SK-N-SH (cell line): ENCODE data around the gene CLCN6. TPM values are rescaled to one million over a fixed set of nuclear protein-coding genes. Genes with fewer than 3 reads are reported as not detected.

Experiments used
- CTCF ChIA-PET: fragments of 300-600, 350-600 bp; formaldehyde crosslinking; extraction: SDS; loops from one replicate; lab custom pipeline; 2021; lab: Yijun Ruan, JAX
- POLR2A ChIA-PET: fragments of 350-600 bp; sonication (Branson Sonifier 250); formaldehyde crosslinking; extraction: SDS; loops from one replicate; lab custom pipeline; 2020; ENCODE audit warnings: antibody characterized with exemption, inconsistent platforms; lab: Yijun Ruan, JAX
- DNase-seq: peaks from one replicate; pipeline ENCODE4 v3.0.0; 2012
- H2AFZ ChIP-seq: fragments of 200-600 bp; sonication (generic); 2 replicates; pipeline ENCODE4 v1.8.1; 2016; ENCODE audit warnings: antibody characterized with exemption, mild to moderate bottlenecking, low read depth
- H3F3A ChIP-seq: fragments of 200-600 bp; sonication (generic); replicated peaks from 2 replicates; pipeline ENCODE3; 2016; ENCODE audit warnings: antibody characterized with exemption, mild to moderate bottlenecking; ENCODE audit not compliant: insufficient read depth
- H3K27ac ChIP-seq, 2 experiments: fragments of 200-500 bp in 1 of 2; fragments of 200-600 bp in 1 of 2; sonication (Bioruptor generic) in 1 of 2; sonication (generic), shearing (Covaris generic) in 1 of 2; 2 replicates each; pipeline versions ENCODE4 v1.5.1 to v1.6.1; 2014 to 2016; ENCODE audit warnings: low read depth in 2 of 2, inconsistent platforms in 1 of 2, low read length in 1 of 2, mild to moderate bottlenecking in 1 of 2, mixed read lengths in 1 of 2
- H3K27me3 ChIP-seq: fragments of 200-600 bp; sonication (generic), shearing (Covaris generic); 2 replicates; pipeline ENCODE4 v1.6.1; 2016; ENCODE audit warnings: mixed run types; ENCODE audit not compliant: insufficient read depth
- H3K36me3 ChIP-seq, 2 experiments: fragments of 200-500 bp in 1 of 2; fragments of 200-600 bp in 1 of 2; sonication (Bioruptor generic) in 1 of 2; sonication (generic) in 1 of 2; replicated peaks in 1 of 2; 2 replicates each; pipeline versions ENCODE3 to v1.5.1; 2014 to 2016; ENCODE audit warnings: low read length in 1 of 2, mild to moderate bottlenecking in 1 of 2; ENCODE audit not compliant: insufficient read depth in 2 of 2, control insufficient read depth in 1 of 2
- H3K4me1 ChIP-seq, 2 experiments: fragments of 200-500 bp in 1 of 2; fragments of 200-600 bp in 1 of 2; sonication (Bioruptor generic) in 1 of 2; sonication (generic), shearing (Covaris generic) in 1 of 2; 2 replicates each; pipeline versions ENCODE4 v1.5.1 to v1.6.1; 2014 to 2016; ENCODE audit warnings: low read depth in 1 of 2, low read length in 1 of 2, mixed run types in 1 of 2; ENCODE audit not compliant: insufficient read depth in 2 of 2, control insufficient read depth in 1 of 2
- H3K4me2 ChIP-seq: fragments of 200-600 bp; sonication (generic), shearing (Covaris generic); 2 replicates; pipeline ENCODE4 v1.6.1; 2017; ENCODE audit warnings: mixed run types
- H3K4me3 ChIP-seq, 2 experiments: fragments of 200-500 bp in 1 of 2; fragments of 200-600 bp in 1 of 2; sonication (Bioruptor generic) in 1 of 2; sonication (generic), shearing (Covaris generic) in 1 of 2; 2 replicates each; pipeline versions ENCODE4 v1.5.1 to v1.8.1; 2014 to 2016; ENCODE audit warnings: low read depth in 2 of 2, inconsistent platforms in 1 of 2, low read length in 1 of 2, mild to moderate bottlenecking in 1 of 2, mixed read lengths in 1 of 2, moderate library complexity in 1 of 2
- H3K79me2 ChIP-seq: fragments of 200-600 bp; sonication (generic); 2 replicates; pipeline ENCODE4 v1.8.1; 2017; ENCODE audit warnings: mild to moderate bottlenecking; ENCODE audit not compliant: insufficient read depth
- H3K9ac ChIP-seq: fragments of 200-600 bp; sonication (generic); 2 replicates; pipeline ENCODE4 v1.6.1; 2017; ENCODE audit warnings: mixed run types
- H3K9me2 ChIP-seq: fragments of 200-600 bp; sonication (generic); 2 replicates; pipeline ENCODE4 v1.6.1; 2017; ENCODE audit warnings: mixed run types
- H3K9me3 ChIP-seq: fragments of 200-600 bp; sonication (generic); 2 replicates; pipeline ENCODE4 v1.6.1; 2017; ENCODE audit warnings: mixed run types, mild to moderate bottlenecking, moderate library complexity
- H4K20me1 ChIP-seq: fragments of 200-600 bp; sonication (generic); 2 replicates; pipeline ENCODE4 v1.6.1; 2017; ENCODE audit warnings: mild to moderate bottlenecking, mixed run types; ENCODE audit not compliant: insufficient read depth
- EP300 ChIP-seq, 2 experiments: IDR thresholded peaks; 2 replicates each; pipeline versions ENCODE4 v1.4.0 to v1.6.1; 2012; ENCODE audit warnings: borderline replicate concordance in 1 of 2, low read depth in 1 of 2, low read length in 1 of 2
- EZH2phosphoT487 ChIP-seq: fragments of 200-600 bp; sonication (generic); IDR thresholded peaks from 2 replicates; pipeline ENCODE4 v1.6.1; 2017; ENCODE audit warnings: low read depth, mixed run types, mild to moderate bottlenecking, antibody characterized with exemption, moderate library complexity, borderline replicate concordance
- IRF3 ChIP-seq: fragments of 150-350 bp; IDR thresholded peaks from 2 replicates; pipeline ENCODE4 v1.6.1; 2016; ENCODE audit warnings: mild to moderate bottlenecking, low read depth, low read length
- MXI1 ChIP-seq: IDR thresholded peaks from 2 replicates; pipeline ENCODE4 v1.6.1; 2012; ENCODE audit warnings: mild to moderate bottlenecking, low read depth, low read length, improper control_type of control experiment
- NFIC ChIP-seq: IDR thresholded peaks from 2 replicates; pipeline ENCODE4 v1.4.0; 2012; ENCODE audit warnings: borderline replicate concordance
- POLR2AphosphoS5 ChIP-seq: IDR thresholded peaks from 2 replicates; pipeline ENCODE4 v1.6.1; 2012; ENCODE audit warnings: low read depth, low read length
- RCOR1 ChIP-seq: fragments of 150-350 bp; IDR thresholded peaks from 2 replicates; pipeline ENCODE4 v1.6.1; 2017; ENCODE audit warnings: antibody characterized with exemption, low read length
- REST ChIP-seq: IDR thresholded peaks from 2 replicates; pipeline ENCODE4 v1.6.1; 2012; ENCODE audit warnings: mild to moderate bottlenecking, low read depth, low read length, moderate library complexity
- SIN3A ChIP-seq: IDR thresholded peaks from 2 replicates; pipeline ENCODE4 v1.6.1; 2012; ENCODE audit warnings: low read depth, mild to moderate bottlenecking, low read length, moderate library complexity, borderline replicate concordance
- SMC3 ChIP-seq: IDR thresholded peaks from 2 replicates; pipeline ENCODE4 v1.6.1; 2012; ENCODE audit warnings: low read depth, low read length, improper control_type of control experiment
- TCF12 ChIP-seq: IDR thresholded peaks from 2 replicates; pipeline ENCODE4 v1.4.0; 2012
- TEAD4 ChIP-seq: IDR thresholded peaks from 2 replicates; pipeline ENCODE4 v1.4.0; 2012; ENCODE audit warnings: mild to moderate bottlenecking, borderline replicate concordance; ENCODE audit not compliant: insufficient read depth
- USF1 ChIP-seq: IDR thresholded peaks from 2 replicates; pipeline ENCODE4 v1.4.0; 2012; ENCODE audit warnings: low read depth, borderline replicate concordance
- WGBS: methylation state at CpG from one replicate; pipeline ENCODE4 v1.1.6; 2017; ENCODE audit warnings: low lambda C conversion rate; 5-methylcytosine and 5-hydroxymethylcytosine counted together
- polyA plus RNA-seq, 3 experiments: library from polyadenylated mRNA; depleted of rRNA; stranded (reverse); fragments of >200 nt; gene quantifications; 2 replicates each; pipeline ENCODE4 v1.2.3, GENCODE V29; 2012
- TF ChIP-seq, protein P1 (sequence below): IDR thresholded peaks from 2 replicates; pipeline ENCODE4 v1.4.0; 2012; ENCODE audit warnings: low read depth, borderline replicate concordance
- TF ChIP-seq, protein P2 (sequence below): fragments of 150-350 bp; IDR thresholded peaks from 2 replicates; pipeline ENCODE4 v1.6.1; 2017; ENCODE audit warnings: antibody characterized with exemption, low read length, low read depth, borderline replicate concordance

Gene CLCN6
- polyA plus RNA-seq, 1 of the 3 experiments (the other 2 are of a cell fraction), result 7.4 TPM

DNA sequence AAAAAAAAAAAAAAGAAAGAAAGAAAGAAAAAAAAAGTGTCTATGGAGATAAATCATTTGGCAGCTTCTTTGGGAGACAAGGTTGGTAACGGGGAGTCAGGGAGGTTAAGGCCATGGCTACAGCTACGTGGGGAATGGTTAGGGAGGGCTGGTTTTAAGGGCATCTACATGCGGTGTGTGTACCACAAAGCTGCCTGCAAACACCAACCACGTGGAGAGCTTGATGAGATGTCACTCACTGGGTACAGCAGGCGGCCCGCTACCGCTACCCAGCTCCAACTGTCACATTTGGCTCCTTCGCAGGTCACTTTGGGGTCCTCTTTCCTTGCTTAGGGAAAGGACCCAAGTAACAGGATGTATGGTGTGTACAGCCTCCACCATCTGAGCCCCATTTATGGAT, 48.5 kb downstream of the CLCN6 start:
- Histone ChIP-seq H3K27ac (no peak overlapping the region), H3K9me2 (no peaks in the 10 kb centered on the region), H4K20me1 (no peaks in the 10 kb centered on the region), H3K79me2 (no peaks in the 10 kb centered on the region), H3K4me2 (no peak overlapping the region), H2AFZ (no peak overlapping the region), H3K36me3 (no peaks in the 10 kb centered on the region), H3K4me1 (no peaks in the 10 kb centered on the region; a peak in 1 of 4 replicates), H3K4me3 (no peak overlapping the region), H3F3A (no peaks in the 10 kb centered on the region), H3K9me3 (no peaks in the 10 kb centered on the region), H3K27me3 (peaks cover 5% of the 10 kb centered on the region; the same call in 1 of the 2 replicates), H3K9ac (no peak overlapping the region)
- CTCF ChIA-PET, result interaction anchor here (1.3 kb wide), 1 partner anchor 16 kb away, joined by 4 read pairs; no protein-coding TSS in a partner anchor
- DNase-seq, result no peak
- TF ChIP-seq TCF12, result no peak
- no peak for TF ChIP-seq USF1
- TF ChIP-seq, protein P1, sequence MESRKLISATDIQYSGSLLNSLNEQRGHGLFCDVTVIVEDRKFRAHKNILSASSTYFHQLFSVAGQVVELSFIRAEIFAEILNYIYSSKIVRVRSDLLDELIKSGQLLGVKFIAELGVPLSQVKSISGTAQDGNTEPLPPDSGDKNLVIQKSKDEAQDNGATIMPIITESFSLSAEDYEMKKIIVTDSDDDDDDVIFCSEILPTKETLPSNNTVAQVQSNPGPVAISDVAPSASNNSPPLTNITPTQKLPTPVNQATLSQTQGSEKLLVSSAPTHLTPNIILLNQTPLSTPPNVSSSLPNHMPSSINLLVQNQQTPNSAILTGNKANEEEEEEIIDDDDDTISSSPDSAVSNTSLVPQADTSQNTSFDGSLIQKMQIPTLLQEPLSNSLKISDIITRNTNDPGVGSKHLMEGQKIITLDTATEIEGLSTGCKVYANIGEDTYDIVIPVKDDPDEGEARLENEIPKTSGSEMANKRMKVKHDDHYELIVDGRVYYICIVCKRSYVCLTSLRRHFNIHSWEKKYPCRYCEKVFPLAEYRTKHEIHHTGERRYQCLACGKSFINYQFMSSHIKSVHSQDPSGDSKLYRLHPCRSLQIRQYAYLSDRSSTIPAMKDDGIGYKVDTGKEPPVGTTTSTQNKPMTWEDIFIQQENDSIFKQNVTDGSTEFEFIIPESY, result no peak
- no peak for TF ChIP-seq IRF3
- TF ChIP-seq SMC3, result no peak
- TF ChIP-seq RCOR1, result no peak
- TF ChIP-seq MXI1, result no peak
- TF ChIP-seq TEAD4, result no peak
- TF ChIP-seq, protein P2, sequence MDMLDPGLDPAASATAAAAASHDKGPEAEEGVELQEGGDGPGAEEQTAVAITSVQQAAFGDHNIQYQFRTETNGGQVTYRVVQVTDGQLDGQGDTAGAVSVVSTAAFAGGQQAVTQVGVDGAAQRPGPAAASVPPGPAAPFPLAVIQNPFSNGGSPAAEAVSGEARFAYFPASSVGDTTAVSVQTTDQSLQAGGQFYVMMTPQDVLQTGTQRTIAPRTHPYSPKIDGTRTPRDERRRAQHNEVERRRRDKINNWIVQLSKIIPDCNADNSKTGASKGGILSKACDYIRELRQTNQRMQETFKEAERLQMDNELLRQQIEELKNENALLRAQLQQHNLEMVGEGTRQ, result no peak
- TF ChIP-seq EP300 (IDR thresholded peaks at IDR 0.05; ENCODE audit: borderline replicate concordance in 1 of 2, low read depth in 1 of 2, low read length in 1 of 2), result no peak
- no peak for TF ChIP-seq EZH2phosphoT487
- no peak for TF ChIP-seq POLR2AphosphoS5
- no peak for TF ChIP-seq SIN3A
- TF ChIP-seq NFIC, result no peak
- no peak for TF ChIP-seq REST
- POLR2A ChIA-PET, result no interaction called here
- WGBS, result 52% methylated on average over 8 of the region's 8 CpGs
